ENCODE measurements around the gene RAE1.

Gene RAE1

GRCh38 chr20:57394121-57395082 lies 43.3 kb downstream of the RAE1 start:
- Histone ChIP-seq H3K4me3 (ENCODE audit: low read depth, low read length) (no peak overlapping the region), H3K9me3 (peaks cover 3% of the 10 kb centered on the region; the same call in 1 of the 2 replicates), H3K27me3 (no peaks in the 10 kb centered on the region), H3K4me1 (peaks cover 10% of the 10 kb centered on the region), H3K36me3 (peaks cover 25% of the 10 kb centered on the region)
- no peak for TF ChIP-seq CTCF (IDR thresholded peaks at IDR 0.05; ENCODE audit: low read depth, low read length)
- DNase-seq: no peak

GRCh38 chr20:57395111-57395966 lies 44.3 kb downstream of the RAE1 start:
- H3K27me3 ChIP-seq: no peaks in the 10 kb centered on the region
- no peak for TF ChIP-seq CTCF (IDR thresholded peaks at IDR 0.05; ENCODE audit: low read depth, low read length)
- H3K4me1 ChIP-seq: peaks cover 14% of the 10 kb centered on the region
- H3K9me3 ChIP-seq: peaks cover 3% of the 10 kb centered on the region; the same call in 1 of the 2 replicates
- DNase-seq: no peak
- H3K36me3 ChIP-seq: peaks cover 25% of the 10 kb centered on the region
- H3K4me3 ChIP-seq (ENCODE audit: low read depth, low read length): no peak overlapping the region

- no peaks in the 10 kb centered on the region for H3K27me3 ChIP-seq
- H3K9me3 ChIP-seq: no peaks in the 10 kb centered on the region
- peaks cover 25% of the 10 kb centered on the region for H3K36me3 ChIP-seq
- H3K4me1 ChIP-seq: peaks cover 14% of the 10 kb centered on the region
- H3K4me3 ChIP-seq (ENCODE audit: low read depth, low read length): no peak overlapping the region
- no peak for TF ChIP-seq CTCF (IDR thresholded peaks at IDR 0.05; ENCODE audit: low read depth, low read length)
- no peak for DNase-seq
These were observed 45.3 kb downstream of the RAE1 start for GRCh38 chr20:57396212-57396983.

- H3K9me3 ChIP-seq: no peaks in the 10 kb centered on the region
- peaks cover 15% of the 10 kb centered on the region for H3K4me1 ChIP-seq
- no peak for TF ChIP-seq CTCF (IDR thresholded peaks at IDR 0.05; ENCODE audit: low read depth, low read length)
- H3K36me3 ChIP-seq: peaks cover 24% of the 10 kb centered on the region
- H3K4me3 ChIP-seq (ENCODE audit: low read depth, low read length): no peak overlapping the region
- H3K27me3 ChIP-seq: no peaks in the 10 kb centered on the region
- DNase-seq: no peak
These were observed 46.1 kb downstream of the RAE1 start for GRCh38 chr20:57396984-57397692.

- no peak overlapping the region for H3K4me3 ChIP-seq (ENCODE audit: low read depth, low read length)
These were observed 46.6 kb downstream of the RAE1 start for GRCh38 chr20:57397693-57398108.

More at GRCh38 chr20:57397693-57398108, 46.6 kb downstream of the RAE1 start:
- no peak for DNase-seq
- H3K27me3 ChIP-seq: no peaks in the 10 kb centered on the region
- H3K4me1 ChIP-seq: peaks cover 15% of the 10 kb centered on the region
- no peak for TF ChIP-seq CTCF (IDR thresholded peaks at IDR 0.05; ENCODE audit: low read depth, low read length)
- H3K9me3 ChIP-seq: no peaks in the 10 kb centered on the region
- H3K36me3 ChIP-seq: peaks cover 23% of the 10 kb centered on the region

Data from BE2C (cell line).